ENCODE results near the gene IYD.
A peak's percentile ranks its signal among the peaks of the same experiment; 100 is the strongest.

IYD gene

DNA sequence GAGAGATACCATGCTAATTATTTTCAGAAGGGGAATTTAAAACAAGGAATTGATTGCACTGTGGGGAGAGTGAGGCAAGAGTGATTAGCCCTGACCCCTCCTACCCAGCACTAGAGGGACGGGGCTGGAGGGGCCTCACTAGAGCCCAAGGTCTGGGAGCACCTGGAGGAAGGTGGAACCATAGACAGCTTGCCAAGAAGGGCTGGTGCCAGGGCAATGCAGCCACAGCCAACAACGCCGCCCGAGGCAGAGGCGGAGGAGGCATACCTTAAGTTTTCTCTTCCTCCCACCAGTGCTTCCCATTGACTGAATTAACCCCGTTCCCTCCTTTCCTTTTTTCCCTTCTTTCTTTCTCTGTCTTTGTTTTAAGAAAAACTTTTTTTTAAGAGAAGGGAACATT is 40.0 kb downstream of the IYD start:
- no peak for DNase-seq
- peaks cover 58% of the 10 kb centered on the region for H3K27me3 Mint-ChIP-seq

GRCh38 chr6:150409576-150410066 is 40.8 kb downstream of the IYD start:
- H3K9me3 Mint-ChIP-seq, result peaks cover 14 to 24% of the 10 kb centered on the region in 2 donors
- no peaks in the 10 kb centered on the region for H3K4me1 Mint-ChIP-seq
- H3K27me3 Mint-ChIP-seq, result peaks cover 66% of the 10 kb centered on the region
- H3K4me3 Mint-ChIP-seq, result no peak overlapping the region
- ATAC-seq (no peak), DNase-seq (no peak)
- no peak overlapping the region for H3K27ac Mint-ChIP-seq

More for the DNA sequence above, 40.0 kb downstream of the IYD start:
- peaks cover 14 to 24% of the 10 kb centered on the region in 2 donors for H3K9me3 Mint-ChIP-seq
- ATAC-seq, result no peak
- no peaks in the 10 kb centered on the region for H3K4me1 Mint-ChIP-seq
- no peak overlapping the region for H3K4me3 Mint-ChIP-seq
- no peak overlapping the region for H3K27ac Mint-ChIP-seq

DNA sequence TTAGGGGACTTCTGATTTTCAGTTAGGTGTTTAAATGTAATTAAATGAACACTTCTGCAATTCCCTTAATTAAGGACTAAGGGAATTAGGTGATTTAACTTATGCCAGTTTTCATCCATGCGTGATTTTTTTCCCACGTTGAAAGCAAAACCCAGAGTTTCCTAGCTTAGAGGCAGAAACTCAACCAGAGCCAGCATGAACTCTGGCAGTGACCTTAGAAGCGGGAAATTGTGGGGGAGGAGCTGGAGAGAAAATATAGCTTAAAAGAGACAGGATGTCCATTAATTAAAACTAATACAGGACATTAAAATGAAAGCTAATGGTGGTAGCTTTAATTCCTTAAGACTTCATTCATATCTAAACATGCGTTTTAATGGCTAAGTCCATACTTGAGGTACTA is 41.6 kb downstream of the IYD start:
- H3K9me3 Mint-ChIP-seq, result peaks cover 10 to 18% of the 10 kb centered on the region in 2 donors
- no peak overlapping the region for H3K27ac Mint-ChIP-seq
- H3K4me3 Mint-ChIP-seq, result no peak overlapping the region
- no peak for DNase-seq
- H3K27me3 Mint-ChIP-seq, result peaks cover 74% of the 10 kb centered on the region
- no peak for ATAC-seq
- no peaks in the 10 kb centered on the region for H3K4me1 Mint-ChIP-seq

- ATAC-seq (no peak), DNase-seq (no peak)
- H3K4me1 Mint-ChIP-seq, result peaks cover 4% of the 10 kb centered on the region
- H3K4me3 Mint-ChIP-seq, result no peak overlapping the region
- H3K9me3 Mint-ChIP-seq, result peaks cover 6 to 13% of the 10 kb centered on the region in 2 donors
- H3K27me3 Mint-ChIP-seq, result peaks cover 76% of the 10 kb centered on the region
- H3K27ac Mint-ChIP-seq, result no peak overlapping the region
Measured at GRCh38 chr6:150410906-150411305, 42.1 kb downstream of the IYD start.

DNA sequence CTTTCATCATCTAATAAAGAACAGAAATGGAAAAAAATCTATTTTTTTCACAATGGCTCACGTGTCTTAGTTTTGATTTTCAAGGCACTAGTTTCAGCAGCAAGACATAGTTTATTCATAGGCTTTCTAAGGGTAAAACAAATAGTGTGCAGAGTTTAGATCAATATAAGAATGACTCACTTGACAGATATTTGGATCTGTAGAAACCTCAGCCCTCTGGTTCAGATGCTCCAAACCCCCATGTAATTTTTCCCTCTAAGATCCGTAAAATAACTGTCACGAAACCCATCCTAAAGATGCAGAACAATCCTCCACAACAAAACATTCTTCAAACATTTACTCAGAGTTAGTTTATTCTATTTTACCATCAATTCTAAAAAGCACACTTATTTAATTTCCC is 43.4 kb downstream of the IYD start:
- Mint-ChIP-seq H3K4me3 (no peak overlapping the region), H3K4me1 (peaks cover 14% of the 10 kb centered on the region), H3K27ac (no peak overlapping the region), H3K27me3 (peaks cover 73% of the 10 kb centered on the region), H3K9me3 (no peaks in the 10 kb centered on the region)
- DNase-seq, result no peak
- ATAC-seq, result no peak

DNA sequence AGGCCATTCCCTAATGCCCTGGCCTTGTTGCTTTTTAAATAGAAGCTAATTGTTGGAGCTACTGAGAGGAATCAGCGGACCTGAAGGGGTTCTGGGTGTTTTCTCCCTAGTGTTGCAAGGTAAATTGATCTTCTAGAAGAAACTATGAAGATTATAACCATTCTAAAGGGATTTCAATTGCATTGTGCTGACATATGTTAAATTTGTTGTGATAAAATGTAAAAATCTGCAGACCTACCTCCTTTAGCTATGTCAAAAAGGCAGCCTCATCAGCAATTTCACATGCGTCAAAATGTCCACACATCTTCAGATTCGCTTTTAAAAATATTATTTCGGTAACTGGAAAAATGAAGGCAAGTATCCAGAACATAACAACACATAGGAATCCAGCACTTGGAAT is 44.4 kb downstream of the IYD start:
- Mint-ChIP-seq H3K9me3 (no peaks in the 10 kb centered on the region), H3K27me3 (peaks cover 68% of the 10 kb centered on the region)
- no peak for ATAC-seq

GRCh38 chr6:150413781-150414281 is 45.0 kb downstream of the IYD start:
- Mint-ChIP-seq H3K4me1 (peaks cover 30% of the 10 kb centered on the region), H3K9me3 (no peaks in the 10 kb centered on the region), H3K27me3 (peaks cover 62% of the 10 kb centered on the region), H3K27ac (no peak overlapping the region), H3K4me3 (no peak overlapping the region)
- no peak for DNase-seq
- no peak for ATAC-seq

More for the DNA sequence above, 44.4 kb downstream of the IYD start:
- Mint-ChIP-seq H3K4me1 (peaks cover 24% of the 10 kb centered on the region), H3K27ac (no peak overlapping the region), H3K4me3 (no peak overlapping the region)
- no peak for DNase-seq

DNA sequence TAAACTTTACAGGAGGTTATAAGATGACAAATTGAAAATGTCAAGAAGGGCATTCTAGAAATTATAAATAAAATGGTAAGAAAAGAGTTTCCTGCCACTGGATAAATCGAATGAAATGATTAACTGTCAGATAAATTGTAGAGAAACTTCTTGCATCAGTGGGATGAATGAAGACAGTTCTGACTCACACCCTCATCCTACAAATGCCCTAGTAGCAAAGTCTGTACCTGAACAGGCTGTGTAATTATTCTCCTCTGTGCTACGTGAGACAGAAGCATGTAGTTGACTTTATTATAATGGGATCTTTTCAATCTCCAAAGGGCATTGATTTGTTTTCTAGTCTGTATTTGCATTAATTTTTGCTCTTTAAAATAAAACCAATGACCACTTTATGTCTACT is 47.3 kb downstream of the IYD start:
- no peak for DNase-seq
- Mint-ChIP-seq H3K4me3 (no peak overlapping the region), H3K27ac (peak overlapping the region in 1 of 2 donors; percentile 38), H3K9me3 (peaks cover 0 to 13% of the 10 kb centered on the region in 2 donors), H3K27me3 (peaks cover 51% of the 10 kb centered on the region), H3K4me1 (peaks cover 40% of the 10 kb centered on the region)
- no peak for ATAC-seq

DNA sequence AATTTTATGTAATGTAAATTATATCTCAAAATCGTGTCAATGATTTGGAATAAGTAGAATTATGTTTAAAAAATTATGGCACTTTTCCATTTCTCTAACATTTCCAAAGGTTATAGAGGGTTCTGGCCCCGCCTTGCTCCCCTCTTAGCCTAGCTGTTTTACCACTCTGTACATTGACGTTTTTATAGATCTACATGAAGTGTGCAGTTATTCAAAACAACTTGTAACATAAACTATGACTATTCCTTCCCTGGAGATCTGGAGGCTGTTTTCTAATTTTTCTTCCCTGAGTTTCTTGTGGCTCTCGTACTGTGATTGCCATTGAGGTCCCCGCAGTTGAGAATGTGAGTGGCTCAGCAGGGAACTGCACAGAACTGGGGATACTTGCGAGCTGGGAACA is 48.4 kb downstream of the IYD start:
- H3K9me3 Mint-ChIP-seq, result peaks cover 0 to 13% of the 10 kb centered on the region in 2 donors
- H3K4me3 Mint-ChIP-seq, result peak overlapping the region; percentile 48 to 67
- H3K27ac Mint-ChIP-seq, result peak overlapping the region; percentile 98 to 99
- H3K4me1 Mint-ChIP-seq, result peaks cover 40% of the 10 kb centered on the region
- DNase-seq, result no peak
- no peak for ATAC-seq
- H3K27me3 Mint-ChIP-seq, result peaks cover 48% of the 10 kb centered on the region

- ATAC-seq, result peak; percentile 82
- Mint-ChIP-seq H3K4me1 (peaks cover 40% of the 10 kb centered on the region), H3K27me3 (peaks cover 41% of the 10 kb centered on the region), H3K4me3 (peak overlapping the region; percentile 67 to 81), H3K27ac (peak overlapping the region; percentile 98 to 99), H3K9me3 (peaks cover 0 to 13% of the 10 kb centered on the region in 2 donors)
- DNase-seq, result peak; percentile 49 to 51
Measured at GRCh38 chr6:150417899-150418826, 49.4 kb downstream of the IYD start.

DNA sequence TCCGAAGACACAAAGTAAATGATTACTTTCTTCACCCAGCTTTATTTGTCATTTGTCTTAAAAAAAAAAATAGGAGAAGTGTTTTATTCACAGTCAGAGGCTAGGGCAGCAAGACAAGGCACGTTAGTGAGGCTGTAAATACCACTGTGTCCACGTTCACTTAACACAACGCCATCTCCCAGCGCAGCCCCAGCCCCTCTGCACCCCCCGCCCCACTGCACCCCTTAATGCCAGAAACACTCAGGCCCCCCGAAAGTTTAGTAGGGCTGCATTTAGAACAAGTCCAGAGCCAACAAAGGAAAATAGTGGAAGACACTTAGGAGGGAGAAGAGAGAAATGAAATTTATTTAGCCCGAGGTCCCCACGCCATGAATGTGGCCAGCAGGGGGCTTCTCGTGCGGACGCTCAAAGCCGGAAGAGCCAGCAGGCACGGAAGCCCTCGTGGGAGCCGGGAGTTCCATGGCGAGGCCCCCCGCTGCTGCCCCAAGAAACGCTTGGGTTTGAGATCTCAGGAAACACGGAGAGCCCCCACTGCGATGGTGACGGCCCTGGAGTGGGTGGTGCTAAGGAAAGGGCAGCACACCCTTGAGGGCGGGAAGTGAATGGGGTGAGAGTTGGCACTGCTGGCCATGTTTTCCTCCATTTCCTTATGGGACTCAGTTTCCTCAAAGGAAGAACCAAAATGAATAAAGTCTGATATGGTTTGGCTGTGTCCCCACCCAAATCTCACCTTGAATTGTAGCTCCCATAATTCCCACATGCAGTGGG is 50.2 kb downstream of the IYD start:
- H3K27me3 Mint-ChIP-seq, result peaks cover 35% of the 10 kb centered on the region
- H3K4me3 Mint-ChIP-seq, result peak overlapping the region; percentile 76 to 81
- peaks cover 0 to 13% of the 10 kb centered on the region in 2 donors for H3K9me3 Mint-ChIP-seq
- ATAC-seq (peak; percentile 50), DNase-seq (peak; percentile 57 to 64)
- H3K27ac Mint-ChIP-seq, result peak overlapping the region; percentile 98 to 99
- H3K4me1 Mint-ChIP-seq, result peaks cover 40% of the 10 kb centered on the region

GRCh38 chr6:150420428-150420827 is 51.6 kb downstream of the IYD start:
- Mint-ChIP-seq H3K4me1 (peaks cover 40% of the 10 kb centered on the region), H3K4me3 (no peak overlapping the region), H3K27ac (no peak overlapping the region), H3K9me3 (peaks cover 0 to 13% of the 10 kb centered on the region in 2 donors), H3K27me3 (peaks cover 20% of the 10 kb centered on the region)
- ATAC-seq (no peak), DNase-seq (no peak)

DNA sequence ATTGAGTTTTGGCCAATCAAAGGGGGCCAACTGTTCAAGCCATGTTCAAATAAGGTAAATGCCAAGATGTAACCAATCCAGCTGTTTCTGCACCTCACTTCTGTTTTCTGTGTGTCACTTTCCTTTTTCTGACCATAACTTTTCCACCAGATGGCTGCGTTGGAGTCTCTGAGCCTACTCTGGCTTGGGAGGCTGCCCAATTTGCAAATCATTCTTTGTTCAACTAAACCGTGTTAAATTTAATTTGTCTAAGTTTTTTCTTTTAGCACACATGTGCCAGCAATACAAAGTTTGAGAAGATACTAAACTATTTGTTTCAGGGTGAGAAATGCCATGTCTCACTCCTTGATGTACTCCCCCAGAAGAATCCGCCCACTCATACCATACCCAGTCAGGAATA is 52.1 kb downstream of the IYD start:
- DNase-seq (no peak), ATAC-seq (no peak)
- H3K9me3 Mint-ChIP-seq, result peaks cover 0 to 13% of the 10 kb centered on the region in 2 donors
- peaks cover 36% of the 10 kb centered on the region for H3K4me1 Mint-ChIP-seq
- H3K27me3 Mint-ChIP-seq, result peaks cover 15% of the 10 kb centered on the region
- H3K27ac Mint-ChIP-seq, result no peak overlapping the region
- no peak overlapping the region for H3K4me3 Mint-ChIP-seq

DNA sequence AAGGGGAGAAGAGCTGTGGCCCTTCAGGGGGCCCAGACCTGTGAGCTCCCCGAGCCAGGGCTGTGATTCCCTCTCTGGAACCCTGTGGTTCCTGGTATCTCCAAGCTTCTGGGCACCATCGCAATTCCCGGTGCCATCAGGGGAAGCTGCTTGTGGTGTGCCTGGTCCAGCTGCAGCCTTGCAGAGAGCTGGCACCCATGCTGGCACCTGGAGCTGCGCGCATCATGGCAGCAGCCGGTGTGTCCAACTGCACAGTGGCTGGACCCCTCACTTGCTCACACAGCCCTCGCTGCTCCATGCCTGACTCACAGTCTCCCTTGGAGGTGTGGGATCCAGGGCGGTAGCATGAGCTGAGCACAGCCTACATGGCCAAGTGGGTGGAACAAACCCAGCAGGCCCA is 56.7 kb downstream of the IYD start:
- no peaks in the 10 kb centered on the region for H3K27me3 Mint-ChIP-seq
- no peaks in the 10 kb centered on the region for H3K4me1 Mint-ChIP-seq
- DNase-seq (no peak), ATAC-seq (no peak)
- H3K27ac Mint-ChIP-seq, result no peak overlapping the region
- no peak overlapping the region for H3K4me3 Mint-ChIP-seq
- H3K9me3 Mint-ChIP-seq, result peaks cover 0 to 6% of the 10 kb centered on the region in 2 donors

- no peaks in the 10 kb centered on the region for H3K27me3 Mint-ChIP-seq
- H3K4me1 Mint-ChIP-seq, result no peaks in the 10 kb centered on the region
- H3K4me3 Mint-ChIP-seq, result no peak overlapping the region
- no peaks in the 10 kb centered on the region for H3K9me3 Mint-ChIP-seq
- no peak overlapping the region for H3K27ac Mint-ChIP-seq
- DNase-seq (no peak), ATAC-seq (no peak)
Measured at GRCh38 chr6:150426198-150426597, 57.4 kb downstream of the IYD start.

Data from stimulated activated naive CD8-positive, alpha-beta T cell treated with anti-CD3 and anti-CD28 coated beads, Interleukin-15, amount 100 ng/mL, for 72 hours (primary cell).